IMR-90 (cell line): ENCODE data around the gene CALHM1. TPM values are rescaled to one million over a fixed set of nuclear protein-coding genes. Genes with fewer than 3 reads are reported as not detected.

ENCODE experiments used
- ATAC-seq: fragments of 200-7000 bp; cut with Tn5 transposase; 2 replicates; pipeline ENCODE4 v1.9.1; 2020; ENCODE audit warnings: low read depth, mild to moderate bottlenecking, moderate library complexity
- BruUV-seq: library from RNA; stranded (reverse); fragments of 400-500 nt; replicated peaks from 2 replicates; lab custom pipeline; 2021; lab: Mats Ljungman, UMichigan
- CTCF ChIA-PET: fragments of 300-600 bp; formaldehyde crosslinking; extraction: SDS; loops from one replicate; lab custom pipeline; 2021; ENCODE audit warnings: antibody characterized with exemption; lab: Yijun Ruan, JAX
- POLR2A ChIA-PET: fragments of 300-600 bp; sonication (Branson Sonifier 250); formaldehyde crosslinking; loops from one replicate; lab custom pipeline; 2022; ENCODE audit warnings: antibody characterized with exemption; ENCODE audit not compliant: unreplicated experiment; lab: Charles Lee
- DNase-seq: peaks from one replicate; pipeline ENCODE4 v3.0.0; 2013
- H2AFZ ChIP-seq: replicated peaks from 2 replicates; pipeline ENCODE3; 2013; ENCODE audit warnings: low read length, mild to moderate bottlenecking; ENCODE audit not compliant: poor library complexity
- H2AK5ac ChIP-seq: 2 replicates; pipeline ENCODE4 v1.6.1; 2013; ENCODE audit warnings: low read depth, low read length, inconsistent platforms
- H2AK9ac ChIP-seq: replicated peaks from 2 replicates; pipeline ENCODE3; 2013; ENCODE audit warnings: mild to moderate bottlenecking, low read depth, low read length, moderate library complexity; ENCODE audit not compliant: poor library complexity
- H2BK120ac ChIP-seq: 2 replicates; pipeline ENCODE4 v1.6.1; 2013; ENCODE audit warnings: low read depth, low read length, inconsistent platforms
- H2BK15ac ChIP-seq: 3 replicates; pipeline ENCODE4 v1.6.1; 2013; ENCODE audit warnings: low read depth, low read length, inconsistent platforms
- H2BK20ac ChIP-seq: 2 replicates; pipeline ENCODE4 v1.6.1; 2013; ENCODE audit warnings: low read depth, mild to moderate bottlenecking, inconsistent platforms, low read length, moderate library complexity
- H2BK5ac ChIP-seq: 2 replicates; pipeline ENCODE4 v1.6.1; 2013; ENCODE audit warnings: mild to moderate bottlenecking, low read depth, low read length, inconsistent platforms; ENCODE audit not compliant: poor library complexity, severe bottlenecking
- H3K14ac ChIP-seq: replicated peaks from 2 replicates; pipeline ENCODE4 v1.6.1; 2013; ENCODE audit warnings: low read depth, low read length, inconsistent platforms
- H3K18ac ChIP-seq: 2 replicates; pipeline ENCODE4 v1.6.1; 2013; ENCODE audit warnings: low read depth, low read length, control low read depth
- H3K23ac ChIP-seq: 2 replicates; pipeline ENCODE4 v1.6.1; 2013; ENCODE audit warnings: low read depth, low read length, inconsistent platforms
- H3K27ac ChIP-seq: 2 replicates; pipeline ENCODE4 v1.5.1; 2013; ENCODE audit warnings: mild to moderate bottlenecking, control low read depth, low read length; ENCODE audit not compliant: insufficient read depth
- H3K27me3 ChIP-seq: 2 replicates; pipeline ENCODE4 v1.6.1; 2013; ENCODE audit warnings: low read length; ENCODE audit not compliant: control insufficient read depth, insufficient read depth
- H3K36me3 ChIP-seq: 2 replicates; pipeline ENCODE4 v1.6.1; 2013; ENCODE audit warnings: low read length, mixed read lengths; ENCODE audit not compliant: control insufficient read depth, insufficient read depth
- H3K4ac ChIP-seq: 2 replicates; pipeline ENCODE4 v1.6.1; 2013; ENCODE audit warnings: low read depth, low read length, inconsistent platforms
- H3K4me1 ChIP-seq: 2 replicates; pipeline ENCODE4 v1.6.1; 2013; ENCODE audit warnings: low read length, mixed read lengths; ENCODE audit not compliant: control insufficient read depth, insufficient read depth
- H3K4me2 ChIP-seq: 2 replicates; pipeline ENCODE4 v1.6.1; 2013; ENCODE audit warnings: low read depth, mild to moderate bottlenecking, control low read depth, low read length, moderate library complexity
- H3K4me3 ChIP-seq: 2 replicates; pipeline ENCODE4 v1.5.1; 2013; ENCODE audit warnings: low read depth, mild to moderate bottlenecking, control low read depth, low read length, moderate library complexity; ENCODE audit not compliant: insufficient read depth
- H3K56ac ChIP-seq: 2 replicates; pipeline ENCODE4 v1.6.1; 2013; ENCODE audit warnings: low read length, inconsistent platforms; ENCODE audit not compliant: insufficient read depth; ENCODE audit errors: extremely low read depth
- H3K79me1 ChIP-seq, 2 experiments: 2 replicates each; pipeline ENCODE4 v1.6.1; 2013; ENCODE audit warnings: low read length in 2 of 2, inconsistent platforms in 1 of 2, low read depth in 1 of 2
- H3K9ac ChIP-seq: 2 replicates; pipeline ENCODE4 v1.6.1; 2013; ENCODE audit warnings: low read depth, low read length, control low read depth
- H3K9me1 ChIP-seq: 2 replicates; pipeline ENCODE4 v1.6.1; 2013; ENCODE audit warnings: low read length, inconsistent platforms; ENCODE audit not compliant: insufficient read depth
- H3K9me3 ChIP-seq: 2 replicates; pipeline ENCODE4 v1.6.1; 2013; ENCODE audit warnings: low read length; ENCODE audit not compliant: control insufficient read depth, insufficient read depth
- H4K20me1 ChIP-seq: 2 replicates; pipeline ENCODE4 v1.6.1; 2013; ENCODE audit warnings: low read length, inconsistent platforms; ENCODE audit not compliant: insufficient read depth
- H4K5ac ChIP-seq: 2 replicates; pipeline ENCODE4 v1.6.1; 2013; ENCODE audit warnings: mild to moderate bottlenecking, low read depth, low read length, control low read depth
- H4K8ac ChIP-seq, 2 experiments: 2 replicates each; pipeline ENCODE4 v1.6.1; 2013; ENCODE audit warnings: low read depth in 2 of 2, low read length in 2 of 2, control low read depth in 1 of 2, inconsistent platforms in 1 of 2
- H4K91ac ChIP-seq: 2 replicates; pipeline ENCODE4 v1.6.1; 2013; ENCODE audit warnings: low read depth, low read length, inconsistent platforms; ENCODE audit not compliant: insufficient read depth
- CEBPB ChIP-seq: IDR thresholded peaks from 2 replicates; pipeline ENCODE4 v1.6.1; 2012; ENCODE audit warnings: low read depth, low read length, improper control_type of control experiment
- CHD1 ChIP-seq: IDR thresholded peaks from 2 replicates; pipeline ENCODE4 v1.6.1; 2012; ENCODE audit warnings: low read depth, low read length, improper control_type of control experiment
- MAZ ChIP-seq: IDR thresholded peaks from 2 replicates; pipeline ENCODE4 v1.6.1; 2012; ENCODE audit warnings: low read depth, mild to moderate bottlenecking, low read length, improper control_type of control experiment, moderate library complexity, borderline replicate concordance
- NFE2L2 ChIP-seq: fragments of 150-350 bp; IDR thresholded peaks from 2 replicates; pipeline ENCODE4 v1.6.1; 2016; ENCODE audit warnings: low read depth, mild to moderate bottlenecking, low read length
- RFX5 ChIP-seq: IDR thresholded peaks from 2 replicates; pipeline ENCODE4 v1.8.0; 2012; ENCODE audit warnings: low read depth, mild to moderate bottlenecking, low read length, moderate library complexity
- SMC3 ChIP-seq: fragments of 150-350 bp; IDR thresholded peaks from 2 replicates; pipeline ENCODE4 v1.6.1; 2016; ENCODE audit warnings: low read depth, mild to moderate bottlenecking, antibody characterized with exemption, low read length, moderate library complexity
- WGBS, 2 experiments: methylation state at CpG; one replicate each; pipeline versions ENCODE4 v1.1.5 to v1.1.7; 2013; ENCODE audit warnings: missing lambda C conversion rate in 2 of 2; ENCODE audit not compliant: insufficient read length in 1 of 2; ENCODE audit errors: extremely low coverage in 2 of 2; 5-methylcytosine and 5-hydroxymethylcytosine counted together
- dilution Hi-C: fragments of 300-500 bp; cut with HindIII; formaldehyde crosslinking; loops from one replicate; pipeline ENCODE4 v1.14.3; 2018; ENCODE audit warnings: low sequenced_read_pairs; ENCODE audit not compliant: unreplicated experiment
- in situ Hi-C: fragments of 300-500 bp; cut with MboI; formaldehyde crosslinking; loops from 3 replicates; pipeline ENCODE4 v1.14.3; 2019; ENCODE audit warnings: low sequenced_read_pairs, inconsistent platforms, mixed read lengths
- intact Hi-C: fragments of 100-400 bp; cut with micrococcal nuclease; formaldehyde crosslinking; loops from 2 replicates; pipeline ENCODE4 v1.10.0; 2022
- polyA plus RNA-seq, 3 experiments: library from polyadenylated mRNA; depleted of rRNA; stranded (reverse); fragments of >200 nt; gene quantifications; 2 replicates each; pipeline ENCODE4 v1.2.3, GENCODE V29; 2012; ENCODE audit warnings: low replicate concordance in 1 of 3
- total RNA-seq: library from RNA; depleted of rRNA; stranded (reverse); fragments of >200 nt; gene quantifications from 2 replicates; pipeline ENCODE4 v1.2.3, GENCODE V29; 2012
- TF ChIP-seq, protein P1 (sequence below): conservative IDR thresholded peaks from 2 replicates; pipeline ENCODE4 v1.5.1; 2012; ENCODE audit warnings: mild to moderate bottlenecking, low read depth, low read length, improper control_type of control experiment
- TF ChIP-seq, protein P2 (sequence below): fragments of 150-350 bp; IDR thresholded peaks from 2 replicates; pipeline ENCODE4 v1.6.1; 2016; ENCODE audit warnings: low read depth, mild to moderate bottlenecking, low read length, moderate library complexity, borderline replicate concordance
- TF ChIP-seq, protein P3 (sequence below): fragments of 150-350 bp; IDR thresholded peaks from 2 replicates; pipeline ENCODE4 v1.6.1; 2017; ENCODE audit warnings: mild to moderate bottlenecking, antibody characterized with exemption, low read length, low read depth

Gene CALHM1
- total and polyA plus RNA-seq, 2 of the 4 experiments (the other 2 are of a cell fraction) = not detected

DNA sequence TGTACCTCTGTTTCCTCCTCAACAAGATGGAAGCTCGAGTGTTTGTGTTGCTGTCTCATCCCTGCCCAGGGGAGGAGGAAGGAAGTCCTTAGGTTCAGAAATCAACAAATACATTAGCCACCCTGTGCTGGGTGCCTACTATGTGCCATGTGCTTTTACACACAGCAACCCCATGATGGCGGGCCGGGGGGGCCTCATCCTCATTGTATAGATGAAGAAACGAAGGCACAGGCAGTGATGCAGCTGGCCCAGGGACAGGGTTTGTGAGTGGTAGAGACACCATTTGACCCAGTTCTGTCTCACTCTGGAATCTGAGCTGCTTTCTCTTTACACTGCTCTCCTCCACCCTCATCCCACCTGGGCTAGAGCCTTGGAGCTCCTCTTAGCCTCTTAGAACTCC is 4.7 kb downstream of the CALHM1 start:
- ATAC-seq = no peak
- no peak overlapping the region; the same call in 1 of the 2 replicates for H3K23ac ChIP-seq
- no peak for DNase-seq
- H4K91ac ChIP-seq = no peak overlapping the region
- intact Hi-C loops = no loop called here
- H2AK5ac ChIP-seq = no peak overlapping the region
- no peak overlapping the region for H2BK120ac ChIP-seq
- H3K56ac ChIP-seq = no peak overlapping the region
- no TSS peak for BruUV-seq
- no peak overlapping the region for H2BK20ac ChIP-seq
- in situ Hi-C loops = no loop called here
- H2BK5ac ChIP-seq = no peak overlapping the region
- H4K20me1 ChIP-seq = peaks cover 3% of the 10 kb centered on the region; the same call in 1 of the 2 replicates
- no peaks in the 10 kb centered on the region for H3K9me3 ChIP-seq
- no CpG with 5 or more reads among the region's 4 CpGs for WGBS, 2 experiments
- no peak overlapping the region for H4K8ac ChIP-seq
- no peak overlapping the region for H3K4ac ChIP-seq
- no peak overlapping the region for H3K27ac ChIP-seq
- H3K79me1 ChIP-seq = peaks cover 0 to 21% of the 10 kb centered on the region in 2 experiments; a peak in 1 of 4 replicates
- H3K18ac ChIP-seq = no peak overlapping the region
- H2AFZ ChIP-seq = no peak overlapping the region
- CTCF ChIA-PET = interaction anchor here (0.6 kb wide), 1 partner anchor 757 kb away, joined by 3 read pairs; no protein-coding TSS in a partner anchor
- dilution Hi-C loops = no loop called here
- H3K4me1 ChIP-seq = peaks cover 11% of the 10 kb centered on the region; the same call in 1 of the 2 replicates
- peaks cover 5% of the 10 kb centered on the region; the same call in 1 of the 2 replicates for H3K36me3 ChIP-seq
- no peak overlapping the region for H3K4me3 ChIP-seq
- peaks cover 4% of the 10 kb centered on the region; the same call in 1 of the 2 replicates for H3K27me3 ChIP-seq
- POLR2A ChIA-PET = no interaction called here
- no peak overlapping the region for H2BK15ac ChIP-seq
- H4K5ac ChIP-seq = no peak overlapping the region
- peaks cover 8% of the 10 kb centered on the region for H3K9me1 ChIP-seq
- TF ChIP-seq CEBPB (no peak), RFX5 (no peak), NFE2L2 (no peak), SMC3 (no peak), CHD1 (no peak), MAZ (no peak)
- TF ChIP-seq, protein P1, sequence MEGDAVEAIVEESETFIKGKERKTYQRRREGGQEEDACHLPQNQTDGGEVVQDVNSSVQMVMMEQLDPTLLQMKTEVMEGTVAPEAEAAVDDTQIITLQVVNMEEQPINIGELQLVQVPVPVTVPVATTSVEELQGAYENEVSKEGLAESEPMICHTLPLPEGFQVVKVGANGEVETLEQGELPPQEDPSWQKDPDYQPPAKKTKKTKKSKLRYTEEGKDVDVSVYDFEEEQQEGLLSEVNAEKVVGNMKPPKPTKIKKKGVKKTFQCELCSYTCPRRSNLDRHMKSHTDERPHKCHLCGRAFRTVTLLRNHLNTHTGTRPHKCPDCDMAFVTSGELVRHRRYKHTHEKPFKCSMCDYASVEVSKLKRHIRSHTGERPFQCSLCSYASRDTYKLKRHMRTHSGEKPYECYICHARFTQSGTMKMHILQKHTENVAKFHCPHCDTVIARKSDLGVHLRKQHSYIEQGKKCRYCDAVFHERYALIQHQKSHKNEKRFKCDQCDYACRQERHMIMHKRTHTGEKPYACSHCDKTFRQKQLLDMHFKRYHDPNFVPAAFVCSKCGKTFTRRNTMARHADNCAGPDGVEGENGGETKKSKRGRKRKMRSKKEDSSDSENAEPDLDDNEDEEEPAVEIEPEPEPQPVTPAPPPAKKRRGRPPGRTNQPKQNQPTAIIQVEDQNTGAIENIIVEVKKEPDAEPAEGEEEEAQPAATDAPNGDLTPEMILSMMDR = no peak
- TF ChIP-seq, protein P2, sequence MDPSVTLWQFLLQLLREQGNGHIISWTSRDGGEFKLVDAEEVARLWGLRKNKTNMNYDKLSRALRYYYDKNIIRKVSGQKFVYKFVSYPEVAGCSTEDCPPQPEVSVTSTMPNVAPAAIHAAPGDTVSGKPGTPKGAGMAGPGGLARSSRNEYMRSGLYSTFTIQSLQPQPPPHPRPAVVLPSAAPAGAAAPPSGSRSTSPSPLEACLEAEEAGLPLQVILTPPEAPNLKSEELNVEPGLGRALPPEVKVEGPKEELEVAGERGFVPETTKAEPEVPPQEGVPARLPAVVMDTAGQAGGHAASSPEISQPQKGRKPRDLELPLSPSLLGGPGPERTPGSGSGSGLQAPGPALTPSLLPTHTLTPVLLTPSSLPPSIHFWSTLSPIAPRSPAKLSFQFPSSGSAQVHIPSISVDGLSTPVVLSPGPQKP = no peak
- TF ChIP-seq, protein P3, sequence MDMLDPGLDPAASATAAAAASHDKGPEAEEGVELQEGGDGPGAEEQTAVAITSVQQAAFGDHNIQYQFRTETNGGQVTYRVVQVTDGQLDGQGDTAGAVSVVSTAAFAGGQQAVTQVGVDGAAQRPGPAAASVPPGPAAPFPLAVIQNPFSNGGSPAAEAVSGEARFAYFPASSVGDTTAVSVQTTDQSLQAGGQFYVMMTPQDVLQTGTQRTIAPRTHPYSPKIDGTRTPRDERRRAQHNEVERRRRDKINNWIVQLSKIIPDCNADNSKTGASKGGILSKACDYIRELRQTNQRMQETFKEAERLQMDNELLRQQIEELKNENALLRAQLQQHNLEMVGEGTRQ = no peak
- H2AK9ac ChIP-seq = no peak overlapping the region
- H3K4me2 ChIP-seq = no peak overlapping the region
- no peak overlapping the region for H3K14ac ChIP-seq
- H3K9ac ChIP-seq = no peak overlapping the region
